Inflammatory macrophage (primary cell): ENCODE measurements around the gene ACOX1.
A peak's percentile ranks its signal among the peaks of the same experiment; 100 is the strongest.

Source experiments
- DNase-seq, 2 donors: peaks; one replicate each; pipeline ENCODE4 v3.0.0-alpha.2; 2020 to 2022

The ACOX1 gene

DNA sequence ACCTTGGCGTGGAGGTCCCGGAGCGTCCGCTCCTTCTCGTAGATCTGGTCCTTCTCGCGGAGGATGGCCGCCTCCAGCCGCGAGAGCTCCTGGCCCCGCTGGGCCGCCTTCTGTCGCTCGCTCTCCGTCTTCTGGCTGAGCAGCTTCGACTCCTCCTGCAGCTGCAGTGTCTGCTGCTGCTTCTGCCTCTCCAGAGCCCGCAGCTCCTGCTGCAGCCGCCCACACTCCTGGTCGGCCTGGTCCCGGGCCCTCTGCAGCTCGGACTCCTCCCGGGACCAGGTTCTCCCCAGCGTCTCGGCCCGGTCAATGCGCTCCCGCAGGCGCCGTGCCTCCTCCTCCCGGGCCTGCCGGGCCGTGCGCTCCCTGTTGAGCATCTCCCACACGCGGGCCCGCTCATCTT is 29.2 kb upstream of the ACOX1 start:
- DNase-seq: no peak

DNA sequence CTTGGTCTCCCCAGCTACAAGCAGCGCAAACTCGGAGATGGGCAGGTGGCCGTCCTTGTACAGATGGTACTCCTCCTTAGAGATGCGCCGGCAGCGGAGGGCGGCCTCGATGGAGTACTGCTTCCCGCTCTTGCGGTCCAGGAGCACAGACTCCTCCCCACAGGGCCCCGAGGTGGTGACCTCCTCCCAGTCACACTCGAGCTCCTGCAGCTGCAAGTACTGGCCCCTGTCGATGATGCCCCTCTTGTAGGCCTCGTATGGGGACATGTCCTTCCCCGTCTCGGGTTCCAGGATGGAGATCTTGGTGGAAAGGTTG is 28.8 kb upstream of the ACOX1 start:
- DNase-seq: no peak

DNA sequence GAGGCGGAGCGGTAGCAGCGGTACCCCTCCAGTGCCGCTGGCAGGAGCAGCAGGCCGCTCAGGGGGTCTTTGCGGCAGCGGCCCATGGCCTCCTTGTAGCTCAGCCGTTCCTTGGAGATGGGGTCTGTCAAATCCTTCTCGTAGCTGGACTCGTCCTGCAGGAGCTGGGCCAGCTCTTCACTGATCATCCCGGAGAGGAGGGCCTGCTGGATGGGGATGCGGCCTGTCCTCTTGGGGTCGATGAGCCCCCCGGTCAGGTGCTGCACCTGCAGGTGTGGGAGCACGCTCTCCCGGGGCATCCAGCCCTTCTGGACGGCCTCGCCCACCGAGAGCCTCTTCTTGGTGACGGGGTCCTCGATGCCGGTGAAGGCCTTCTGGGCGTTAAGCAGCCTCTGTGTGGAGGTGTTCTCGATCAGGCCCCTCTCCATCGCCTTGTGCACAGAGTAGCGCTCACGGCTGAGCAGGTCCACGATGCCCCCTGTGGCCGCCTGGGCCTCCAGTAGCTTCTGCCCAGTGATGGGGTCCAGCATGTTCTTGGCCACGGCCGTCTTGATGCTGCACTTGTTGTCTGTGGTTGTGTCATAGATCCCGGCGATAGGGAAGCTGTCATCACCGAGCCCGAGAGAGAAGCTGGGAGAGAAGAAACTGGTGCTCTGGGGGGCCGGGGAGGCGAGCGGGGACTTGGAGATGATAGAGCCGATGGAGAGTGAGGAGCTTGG is 28.3 kb upstream of the ACOX1 start:
- DNase-seq: no peak

DNA sequence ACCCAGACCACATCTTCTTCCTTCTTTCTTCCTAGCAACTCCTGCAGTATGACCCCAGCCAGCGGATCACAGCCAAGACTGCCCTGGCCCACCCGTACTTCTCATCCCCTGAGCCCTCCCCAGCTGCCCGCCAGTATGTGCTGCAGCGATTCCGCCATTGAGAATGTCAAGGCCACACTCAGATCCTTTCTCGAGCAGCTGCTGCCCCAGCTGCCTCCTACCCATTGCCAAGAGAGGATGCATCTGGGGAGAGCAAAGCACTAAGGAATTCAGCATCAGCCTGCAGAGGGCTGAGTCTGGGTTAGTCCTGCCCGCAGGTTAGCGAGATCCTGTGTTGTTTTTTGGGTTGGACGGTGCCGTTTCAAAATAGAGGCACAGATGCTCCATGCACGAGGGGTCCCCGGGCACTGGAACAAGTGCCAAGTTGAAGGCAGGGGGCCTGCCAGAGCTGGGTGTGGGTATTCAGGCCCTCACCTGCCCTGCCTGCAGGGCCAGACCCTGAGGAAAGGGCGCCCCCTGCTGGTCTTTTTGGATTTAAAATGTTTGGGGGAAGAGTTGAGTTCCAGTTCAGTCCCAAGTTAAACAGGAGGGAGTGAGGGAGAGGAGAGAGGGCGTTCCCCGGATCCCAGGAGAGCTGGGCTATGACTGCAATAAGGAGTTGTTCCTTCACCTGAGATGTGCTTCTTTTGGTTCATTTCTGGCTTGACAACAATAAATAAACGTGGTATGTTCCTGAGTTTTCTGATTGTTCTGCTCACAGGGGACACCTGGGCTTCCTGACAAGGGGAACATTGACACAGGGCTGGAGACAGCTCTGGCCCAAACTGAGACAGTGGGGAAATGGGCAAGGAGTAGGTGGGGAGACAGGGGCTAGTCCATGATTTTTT is 26.5 kb upstream of the ACOX1 start:
- DNase-seq: peak; percentile 70 to 74

DNA sequence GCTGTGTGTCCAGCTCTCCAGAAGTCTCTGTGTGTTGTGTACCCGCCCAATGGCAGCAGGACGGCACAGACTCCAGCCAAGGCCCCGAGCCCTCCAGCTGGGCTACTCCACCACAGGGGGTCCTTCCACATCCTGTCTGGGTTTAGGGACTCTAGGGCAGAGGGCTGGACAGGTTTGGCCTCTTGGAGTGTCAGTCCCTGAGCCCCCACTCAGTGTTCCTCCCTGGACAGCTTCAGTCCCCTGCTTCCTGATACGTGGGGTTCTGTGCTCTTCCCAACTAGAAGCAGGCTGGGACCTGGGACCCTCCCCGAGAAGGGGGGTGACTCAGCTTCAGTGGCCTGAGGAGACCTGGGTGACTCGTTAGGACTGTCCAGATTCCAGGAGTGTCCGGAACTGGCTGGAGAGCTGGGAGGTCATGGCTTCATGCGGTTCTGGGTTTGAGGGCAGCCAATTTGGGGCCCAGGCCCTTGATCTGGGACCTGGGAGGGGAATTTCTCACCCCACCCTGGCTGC is 25.8 kb upstream of the ACOX1 start:
- no peak for DNase-seq

DNA sequence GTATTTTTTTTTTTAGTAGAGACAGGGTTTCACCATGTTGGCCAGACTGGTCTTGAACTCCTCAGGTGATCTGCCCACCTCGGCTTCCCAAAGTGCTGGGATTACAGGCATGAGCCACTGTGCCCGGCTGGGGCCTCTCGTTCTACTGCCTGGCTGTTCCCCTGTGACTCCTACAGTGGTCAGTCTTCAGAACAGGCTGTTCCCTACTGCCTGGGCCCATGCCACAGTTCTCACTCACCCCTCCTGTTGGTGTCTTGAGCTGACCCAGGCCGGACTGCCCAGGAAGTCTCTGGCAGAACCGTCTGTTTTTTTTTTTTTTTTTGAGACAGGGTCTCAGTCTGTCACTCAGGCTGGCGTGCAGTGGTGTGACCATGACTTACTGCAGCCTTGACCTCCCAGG is 24.9 kb upstream of the ACOX1 start:
- DNase-seq: no peak

DNA sequence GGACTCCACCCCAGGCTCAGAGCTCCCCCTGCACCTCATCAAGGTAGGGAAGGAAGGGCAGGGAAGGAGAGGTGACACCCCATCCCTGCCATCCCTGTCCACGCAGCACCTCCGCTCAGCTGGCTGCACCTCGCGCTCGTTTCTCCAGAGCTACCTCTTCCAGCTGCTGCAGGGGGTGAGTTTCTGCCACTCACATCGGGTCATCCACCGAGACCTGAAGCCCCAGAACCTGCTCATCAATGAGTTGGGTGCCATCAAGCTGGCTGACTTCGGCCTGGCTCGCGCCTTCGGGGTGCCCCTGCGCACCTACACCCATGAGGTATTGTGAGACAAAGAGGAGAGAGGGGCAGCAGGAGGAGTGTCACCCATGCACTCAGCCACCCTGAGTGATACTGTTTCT is 23.1 kb upstream of the ACOX1 start:
- no peak for DNase-seq

DNA sequence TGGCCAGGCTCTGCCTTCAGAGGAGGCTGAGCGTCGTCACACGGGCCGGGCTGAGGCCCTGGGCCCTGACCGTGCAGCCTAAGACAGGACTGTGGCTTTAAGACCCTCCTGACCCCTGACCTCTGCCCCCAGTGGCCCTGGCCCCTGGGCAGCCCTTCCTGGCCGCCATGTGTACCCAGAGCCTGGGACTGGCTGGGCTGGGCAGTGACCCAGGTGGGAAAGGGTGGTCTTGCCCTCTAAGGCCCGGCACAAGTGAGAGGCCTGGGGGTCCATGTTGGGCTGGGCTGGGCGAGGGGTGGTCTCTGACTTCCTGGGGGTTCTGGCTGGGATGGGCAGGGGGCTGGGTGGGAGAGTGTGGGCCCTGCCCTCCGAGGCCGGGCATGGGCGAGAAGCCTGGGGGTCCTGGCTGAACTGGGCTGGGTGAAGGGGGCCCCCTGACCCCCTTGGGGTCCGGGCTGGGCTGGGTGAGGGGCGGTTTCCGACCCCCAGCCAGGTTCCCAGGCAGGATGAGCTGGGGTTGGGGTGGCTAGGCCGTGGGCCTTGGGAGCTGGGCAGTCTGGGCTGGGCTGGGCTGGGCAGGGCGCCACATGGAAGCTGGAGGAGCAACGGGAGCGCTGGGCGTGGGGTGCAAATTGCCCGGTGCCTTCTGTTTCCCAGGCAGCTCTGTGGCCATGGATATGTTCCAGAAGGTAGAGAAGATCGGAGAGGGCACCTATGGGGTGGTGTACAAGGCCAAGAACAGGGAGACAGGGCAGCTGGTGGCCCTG is 22.0 kb upstream of the ACOX1 start, which contains the start of gene CDK3:
Gene CDK3, plus strand, starts transcription at position 101 of the 767 bp plus-strand sequence. Its CDS starts 571 bp downstream, at position 672.
- DNase-seq: no peak

DNA sequence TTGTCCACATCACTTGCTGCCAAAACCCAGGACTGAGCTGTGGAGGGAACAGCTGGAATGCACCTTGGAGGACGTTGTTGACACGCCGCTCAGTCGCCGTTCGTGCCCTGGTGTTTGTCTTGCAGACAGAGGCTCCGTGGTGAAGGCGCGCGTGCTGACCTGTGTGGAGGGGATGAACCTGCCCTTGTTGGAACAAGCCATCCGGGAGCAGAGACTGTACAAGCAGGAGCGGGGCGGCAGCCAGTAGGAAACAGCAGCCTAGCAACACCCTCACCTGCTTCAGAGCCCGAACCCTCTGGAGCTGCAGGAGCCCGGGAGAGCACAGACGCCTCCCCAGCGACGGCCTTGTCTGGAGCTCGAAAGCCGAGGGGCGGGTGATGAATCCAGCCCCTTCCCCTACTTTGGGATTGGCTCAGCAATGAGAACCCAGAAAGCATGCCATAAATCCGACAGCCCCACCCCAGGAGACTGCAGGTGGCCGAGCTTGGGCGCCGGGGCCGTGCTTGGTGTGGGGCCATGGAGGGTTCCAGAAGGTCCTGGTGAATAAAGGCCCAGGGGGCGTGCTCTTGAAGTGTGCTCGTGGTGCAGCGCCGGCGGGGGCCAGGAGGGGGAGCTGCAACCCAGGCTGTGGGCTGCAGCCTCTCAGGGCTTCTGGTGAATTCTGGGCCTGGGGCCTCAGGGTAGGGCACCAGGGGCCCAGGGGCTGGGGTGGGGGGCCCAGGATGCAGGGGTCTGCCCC is 21.2 kb upstream of the ACOX1 start:
- peak; percentile 57 to 65 for DNase-seq

DNA sequence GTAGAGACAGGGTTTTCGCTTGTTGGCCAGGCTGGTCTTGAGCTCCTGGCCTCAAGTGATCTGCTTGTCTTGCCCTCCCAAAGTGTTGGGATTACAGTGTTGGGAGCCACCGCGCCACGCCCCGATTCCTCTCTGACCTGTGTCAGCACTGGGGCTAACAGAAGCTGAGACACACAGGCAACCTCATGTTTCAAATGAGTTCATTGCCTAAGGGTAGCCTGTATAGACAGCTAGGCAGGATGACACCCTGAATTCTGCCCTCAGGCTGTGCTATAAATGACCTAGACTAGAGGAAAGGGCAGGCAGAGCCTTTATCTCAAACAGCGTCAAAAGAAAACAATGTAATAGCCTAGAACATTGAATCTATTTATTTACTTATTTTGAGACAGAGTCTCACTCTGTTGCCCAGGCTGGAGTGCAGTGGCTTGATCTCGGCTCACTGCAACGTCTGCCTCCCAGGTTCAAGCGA is 19.4 kb upstream of the ACOX1 start:
- no peak for DNase-seq

DNA sequence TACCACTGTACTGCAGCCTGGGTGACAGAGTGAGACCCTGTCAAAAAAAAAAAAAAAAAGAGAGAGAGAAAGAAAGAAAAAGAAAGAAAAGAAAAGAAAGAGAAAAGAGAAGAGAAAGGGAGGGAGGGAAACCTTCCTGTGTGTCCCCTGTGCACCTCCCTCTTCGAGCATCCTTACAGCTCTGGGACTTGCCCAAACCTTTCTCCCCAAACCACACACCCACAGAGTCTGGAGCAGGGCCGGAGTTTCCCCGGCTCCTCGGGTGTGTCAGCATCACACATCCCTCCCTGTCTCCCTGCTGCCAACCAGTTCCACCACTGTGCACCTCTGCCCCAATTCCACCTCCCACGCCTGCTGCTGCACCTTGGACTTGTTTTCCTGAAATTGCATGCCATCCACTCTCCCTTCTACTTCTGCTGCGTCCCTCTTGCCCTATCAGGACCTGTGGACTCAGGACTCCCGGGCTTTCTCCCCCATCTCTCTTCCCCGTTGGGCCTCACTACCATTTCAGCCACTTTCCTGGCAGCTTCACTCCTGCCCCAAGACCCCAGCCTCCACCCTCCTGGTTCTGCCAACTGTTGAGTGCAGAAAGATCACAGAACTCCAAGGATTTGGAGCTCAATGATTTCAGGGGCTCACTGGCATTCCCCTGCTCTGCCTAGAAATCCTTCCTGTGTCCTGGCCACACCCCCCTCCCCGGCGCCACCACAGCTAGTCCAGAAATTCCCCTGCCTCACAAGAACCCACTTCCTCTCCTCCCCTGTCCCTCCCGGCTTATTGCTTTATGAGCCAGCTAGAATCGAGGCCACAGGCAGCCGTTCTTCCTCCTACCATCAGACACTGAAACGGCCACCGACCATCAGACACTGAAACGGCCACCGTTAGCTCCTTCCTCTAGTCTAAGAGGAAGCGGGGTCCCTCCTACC is 18.0 kb upstream of the ACOX1 start:
- DNase-seq: peak; percentile 82 to 88

DNA sequence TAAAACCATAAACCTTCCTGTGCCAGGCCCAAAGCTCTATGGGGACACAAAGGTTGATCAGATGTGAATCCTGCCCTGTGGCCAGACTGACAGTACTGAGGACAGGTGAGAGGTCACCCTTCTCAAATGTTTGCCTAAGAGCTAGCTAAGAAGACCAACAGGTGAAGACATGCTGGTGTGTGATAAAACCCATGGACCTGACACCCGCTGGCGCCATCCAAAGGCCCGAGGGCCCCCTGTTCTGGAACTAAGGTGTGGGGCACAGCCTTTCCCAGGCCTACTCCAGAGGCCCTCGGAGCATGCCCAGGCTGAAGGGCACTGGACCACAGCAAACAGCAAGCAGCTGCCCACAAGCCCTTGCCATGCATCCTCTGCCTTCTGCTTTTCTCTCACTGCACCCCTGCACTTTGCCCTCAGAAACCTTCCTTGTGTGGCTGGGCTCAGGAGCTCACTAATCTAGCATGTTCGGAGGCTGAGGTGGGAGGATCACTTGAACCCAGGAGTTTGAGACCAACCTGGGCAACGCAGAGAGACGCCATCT is 16.5 kb upstream of the ACOX1 start:
- DNase-seq: no peak

DNA sequence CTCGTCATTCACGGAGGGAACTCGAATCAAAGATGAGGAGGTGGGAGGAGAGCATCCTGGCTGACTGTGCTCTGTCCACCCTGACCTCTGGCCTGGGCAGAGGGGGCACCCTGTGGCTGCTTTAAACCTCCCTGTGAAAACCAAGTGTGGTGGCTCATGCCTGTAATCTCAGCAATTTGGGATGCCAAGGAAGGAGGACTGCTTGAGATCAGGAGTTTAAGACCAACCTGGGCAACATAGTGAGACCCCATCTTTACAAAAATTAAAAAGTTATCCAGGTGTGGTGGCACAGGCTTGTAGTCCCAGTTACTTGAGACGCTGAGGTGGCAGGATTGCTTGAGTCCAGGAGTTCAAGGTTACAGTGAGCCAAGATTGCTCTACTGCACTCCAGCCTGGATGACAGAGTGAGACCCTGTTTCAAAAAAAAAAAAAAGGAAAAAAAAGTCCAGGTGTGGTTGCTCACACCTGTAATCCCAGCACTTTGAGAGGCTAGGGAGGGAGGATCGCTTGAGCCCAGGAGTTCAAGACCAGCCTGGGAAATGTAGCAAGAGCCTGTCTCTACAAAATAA is 15.9 kb upstream of the ACOX1 start:
- no peak for DNase-seq

DNA sequence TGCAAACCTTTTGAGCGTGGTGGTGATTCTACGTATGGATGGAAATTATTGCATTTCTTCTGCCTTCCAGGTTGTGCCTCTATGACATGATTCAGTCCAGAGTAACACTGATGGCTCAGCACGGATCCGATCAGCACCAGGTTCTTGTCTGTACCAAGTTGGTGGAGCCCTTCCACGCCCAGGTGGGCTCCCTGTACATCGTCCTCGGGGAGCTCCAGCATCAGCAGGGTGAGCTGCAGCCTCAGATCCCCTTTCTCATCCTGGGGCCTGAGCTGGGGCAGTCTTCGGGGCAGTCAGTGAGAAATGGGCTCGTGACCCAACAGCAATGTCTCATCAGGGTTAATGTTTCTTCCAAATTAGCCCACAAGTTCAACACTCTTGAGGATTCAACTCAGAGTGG is 12.4 kb upstream of the ACOX1 start:
- no peak for DNase-seq

DNA sequence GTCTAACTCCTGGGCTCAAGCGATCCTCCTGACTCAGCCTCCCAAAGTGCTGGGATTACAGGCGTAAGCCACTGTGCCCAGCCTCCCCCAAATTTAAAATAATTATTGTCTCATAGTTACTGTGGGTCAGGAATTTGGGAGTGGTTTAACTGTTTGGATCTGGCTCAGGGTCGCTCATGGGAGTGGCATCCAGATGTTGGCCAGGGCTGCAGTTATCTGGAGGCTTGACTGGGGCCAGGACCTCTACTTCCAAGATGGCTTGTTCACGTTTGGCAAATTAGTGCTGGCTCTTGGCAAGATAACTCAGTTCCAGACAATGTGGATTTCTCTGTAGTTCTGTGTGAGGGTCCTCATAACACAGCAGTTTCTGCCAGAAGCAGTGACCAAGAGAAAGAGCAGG is 8.1 kb upstream of the ACOX1 start:
- no peak for DNase-seq

DNA sequence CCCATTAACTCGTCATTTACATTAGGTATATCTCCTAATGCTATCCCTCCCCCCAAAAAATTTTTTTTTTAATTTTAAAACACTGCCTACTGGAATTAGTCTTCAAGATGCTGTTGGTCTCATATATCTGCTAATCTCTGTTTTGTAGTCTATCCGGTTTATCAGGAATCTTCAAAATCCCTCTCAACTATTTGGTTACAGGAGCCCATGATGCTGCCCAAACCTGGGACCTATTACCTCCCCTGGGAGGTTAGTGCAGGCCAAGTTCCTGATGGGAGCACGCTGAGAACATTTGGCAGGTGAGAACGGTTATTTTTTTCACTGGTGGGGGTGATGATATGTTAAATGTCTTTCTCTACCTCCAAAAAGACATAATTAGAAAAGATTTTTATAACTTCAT is 7.0 kb upstream of the ACOX1 start:
- DNase-seq: no peak

DNA sequence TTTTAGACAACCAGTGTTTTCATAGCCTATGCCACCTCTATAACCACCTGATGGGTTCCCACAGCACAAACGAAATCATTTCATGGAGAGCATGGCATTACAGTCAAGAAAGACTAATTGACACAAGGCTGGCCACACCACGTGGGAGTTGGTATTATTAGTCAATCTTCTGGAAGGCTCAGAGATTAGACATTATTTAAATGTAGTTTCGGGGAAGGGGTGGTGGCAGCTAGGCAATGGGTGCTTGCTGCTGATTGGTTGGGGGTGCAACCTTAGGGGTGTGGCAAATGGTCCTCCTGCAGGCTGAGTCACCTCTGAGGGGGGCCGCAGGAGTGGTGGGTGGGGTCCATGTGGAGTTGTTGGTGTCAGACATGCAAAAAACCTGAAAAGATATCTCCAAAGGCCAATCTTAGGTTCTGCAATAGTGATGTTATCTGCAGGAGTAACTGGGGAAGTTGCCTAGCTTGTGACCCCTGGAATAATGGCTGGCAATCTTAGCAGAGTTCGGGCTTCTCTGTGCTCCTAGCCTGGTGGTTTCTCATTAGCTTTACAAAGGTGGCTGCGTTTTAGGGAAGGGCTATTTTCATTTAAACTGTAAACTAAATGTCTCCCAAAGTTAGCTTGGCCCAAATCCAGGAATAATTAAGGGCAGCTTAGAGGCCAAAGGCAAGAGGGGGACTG is 4.7 kb upstream of the ACOX1 start:
- DNase-seq: peak; percentile 57 to 66

DNA sequence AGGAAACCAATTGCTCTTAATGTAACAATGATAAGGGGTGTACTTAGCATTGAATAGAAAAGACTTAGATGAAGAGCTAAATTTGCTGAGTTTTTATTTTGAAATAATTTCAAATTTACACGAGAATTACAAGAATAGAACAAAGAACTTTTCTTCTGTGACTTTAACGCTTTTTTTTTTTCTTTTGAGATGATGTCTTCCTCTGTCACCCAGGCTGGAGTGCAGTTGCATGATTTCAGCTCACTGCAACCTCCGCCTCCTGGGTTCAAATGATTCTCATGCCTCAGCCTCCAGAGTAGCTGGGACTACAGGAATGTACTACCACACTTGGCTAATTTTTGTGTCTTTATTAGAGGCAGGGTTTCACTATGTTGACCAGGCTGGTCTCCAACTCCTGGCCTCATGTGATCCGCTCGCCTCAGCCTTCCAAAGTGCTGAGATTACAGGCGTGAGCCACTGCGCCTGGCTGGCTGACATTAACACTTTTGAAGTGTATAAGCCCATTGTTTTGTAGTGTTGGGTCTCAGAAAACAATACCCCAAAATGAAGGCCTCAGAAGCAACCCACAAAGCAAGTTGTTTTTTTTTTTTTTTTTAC is 2.2 kb upstream of the ACOX1 start:
- DNase-seq: no peak
